Smooth muscle cell (in vitro differentiated cells): ENCODE data around the gene DNER. TPM values are rescaled to one million over a fixed set of nuclear protein-coding genes. Genes with fewer than 3 reads are reported as not detected.

Experiments used
- DNase-seq: peaks from one replicate; lab custom pipeline; 2025; ENCODE audit not compliant: unreplicated experiment; lab: John Stamatoyannopoulos, UW
- H2AFZ ChIP-seq: fragments of 200-600 bp; sonication (generic); 2 replicates; pipeline ENCODE4 v1.6.0; 2016; ENCODE audit warnings: antibody characterized with exemption, low read depth, mild to moderate bottlenecking
- H3F3A ChIP-seq: fragments of 200-600 bp; sonication (generic); 2 replicates; pipeline ENCODE4 v1.6.0; 2017; ENCODE audit warnings: antibody characterized with exemption, low read depth
- H3K27ac ChIP-seq: fragments of 200-600 bp; sonication (generic); 2 replicates; pipeline ENCODE4 v1.5.1; 2016; ENCODE audit warnings: low read depth, mild to moderate bottlenecking
- H3K27me3 ChIP-seq: fragments of 200-600 bp; sonication (generic); 2 replicates; pipeline ENCODE4 v1.6.1; 2016; ENCODE audit warnings: low read depth, mild to moderate bottlenecking
- H3K36me3 ChIP-seq: fragments of 200-600 bp; sonication (generic); 2 replicates; pipeline ENCODE4 v1.5.1; 2016; ENCODE audit warnings: low read depth
- H3K4me1 ChIP-seq: fragments of 200-600 bp; sonication (generic); 2 replicates; pipeline ENCODE4 v1.5.1; 2016; ENCODE audit warnings: low read depth
- H3K4me2 ChIP-seq: fragments of 200-600 bp; sonication (generic); 2 replicates; pipeline ENCODE4 v1.6.0; 2016; ENCODE audit warnings: mild to moderate bottlenecking
- H3K4me3 ChIP-seq: fragments of 200-600 bp; sonication (generic); 2 replicates; pipeline ENCODE4 v1.5.1; 2016; ENCODE audit warnings: mild to moderate bottlenecking
- H3K79me2 ChIP-seq: fragments of 200-600 bp; sonication (generic); 2 replicates; pipeline ENCODE4 v1.6.0; 2016; ENCODE audit warnings: low read depth, mild to moderate bottlenecking
- H3K9ac ChIP-seq: fragments of 200-600 bp; sonication (generic); 2 replicates; pipeline ENCODE4 v1.6.0; 2016; ENCODE audit warnings: low read depth
- H3K9me3 ChIP-seq: fragments of 200-600 bp; sonication (generic); replicated peaks from 2 replicates; pipeline ENCODE4 v1.5.1; 2016; ENCODE audit warnings: low read depth
- H4K20me1 ChIP-seq: fragments of 200-600 bp; sonication (generic); 2 replicates; pipeline ENCODE4 v1.6.0; 2016; ENCODE audit warnings: low read depth
- WGBS: methylation state at CpG from one replicate; pipeline ENCODE4 v1.1.7; 2016; ENCODE audit warnings: low lambda C conversion rate; 5-methylcytosine and 5-hydroxymethylcytosine counted together
- polyA plus RNA-seq: library from polyadenylated mRNA; unstranded; fragments of >200 nt; fragmentation: Nextera tagmentation; extraction: Ambion mirVana; gene quantifications from 2 replicates; pipeline ENCODE4 v1.2.1, GENCODE V29; 2016
- total RNA-seq: library from RNA; depleted of rRNA; stranded (reverse); fragments of >200 nt; gene quantifications from 2 replicates; pipeline ENCODE4 v1.2.3, GENCODE V29; 2014
- TF ChIP-seq, protein P1 (sequence below): fragments of 200-600 bp; sonication (generic); IDR thresholded peaks from 2 replicates; pipeline ENCODE4 v1.5.1; 2017; ENCODE audit warnings: borderline replicate concordance, mild to moderate bottlenecking, antibody characterized with exemption; ENCODE audit not compliant: insufficient read depth, poor library complexity, severe bottlenecking

DNER gene
- total and polyA plus RNA-seq, 2 experiments from 2014 or later = 0.31 to 0.61 TPM

DNA sequence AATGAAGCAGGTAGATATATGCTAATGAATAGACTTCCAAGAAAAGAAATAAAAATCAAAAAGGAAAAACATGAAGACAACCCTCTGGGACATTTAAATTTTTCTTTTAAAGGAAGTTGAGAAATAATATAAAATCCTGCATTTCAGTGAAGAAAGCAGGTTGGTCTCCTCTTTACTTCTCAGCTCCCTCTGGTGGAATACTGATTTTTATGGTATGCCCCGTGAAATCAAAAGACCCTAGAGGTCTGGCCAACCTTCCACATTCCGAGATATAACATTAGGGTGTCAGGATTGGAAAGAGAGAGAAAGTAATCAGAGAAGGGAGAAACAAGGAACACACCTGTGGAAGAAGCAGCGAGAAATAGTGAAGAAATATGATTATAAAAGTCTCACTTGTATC is 72.7 kb downstream of the DNER start:
- TF ChIP-seq, protein P1, sequence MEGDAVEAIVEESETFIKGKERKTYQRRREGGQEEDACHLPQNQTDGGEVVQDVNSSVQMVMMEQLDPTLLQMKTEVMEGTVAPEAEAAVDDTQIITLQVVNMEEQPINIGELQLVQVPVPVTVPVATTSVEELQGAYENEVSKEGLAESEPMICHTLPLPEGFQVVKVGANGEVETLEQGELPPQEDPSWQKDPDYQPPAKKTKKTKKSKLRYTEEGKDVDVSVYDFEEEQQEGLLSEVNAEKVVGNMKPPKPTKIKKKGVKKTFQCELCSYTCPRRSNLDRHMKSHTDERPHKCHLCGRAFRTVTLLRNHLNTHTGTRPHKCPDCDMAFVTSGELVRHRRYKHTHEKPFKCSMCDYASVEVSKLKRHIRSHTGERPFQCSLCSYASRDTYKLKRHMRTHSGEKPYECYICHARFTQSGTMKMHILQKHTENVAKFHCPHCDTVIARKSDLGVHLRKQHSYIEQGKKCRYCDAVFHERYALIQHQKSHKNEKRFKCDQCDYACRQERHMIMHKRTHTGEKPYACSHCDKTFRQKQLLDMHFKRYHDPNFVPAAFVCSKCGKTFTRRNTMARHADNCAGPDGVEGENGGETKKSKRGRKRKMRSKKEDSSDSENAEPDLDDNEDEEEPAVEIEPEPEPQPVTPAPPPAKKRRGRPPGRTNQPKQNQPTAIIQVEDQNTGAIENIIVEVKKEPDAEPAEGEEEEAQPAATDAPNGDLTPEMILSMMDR = no peak
- 63% methylated on average over 3 of the region's 3 CpGs for WGBS
- H3K4me3 ChIP-seq = no peak overlapping the region
- H3K4me2 ChIP-seq = no peak overlapping the region
- no peak overlapping the region for H3K9ac ChIP-seq
- no peak overlapping the region for H2AFZ ChIP-seq
- DNase-seq = no peak
- no peak overlapping the region for H3K27ac ChIP-seq
- no peaks in the 10 kb centered on the region for H4K20me1 ChIP-seq
- no peaks in the 10 kb centered on the region for H3K4me1 ChIP-seq
- H3K9me3 ChIP-seq = no peaks in the 10 kb centered on the region
- no peaks in the 10 kb centered on the region for H3K27me3 ChIP-seq
- no peaks in the 10 kb centered on the region for H3K36me3 ChIP-seq
- no peaks in the 10 kb centered on the region for H3F3A ChIP-seq
- H3K79me2 ChIP-seq = no peaks in the 10 kb centered on the region

DNA sequence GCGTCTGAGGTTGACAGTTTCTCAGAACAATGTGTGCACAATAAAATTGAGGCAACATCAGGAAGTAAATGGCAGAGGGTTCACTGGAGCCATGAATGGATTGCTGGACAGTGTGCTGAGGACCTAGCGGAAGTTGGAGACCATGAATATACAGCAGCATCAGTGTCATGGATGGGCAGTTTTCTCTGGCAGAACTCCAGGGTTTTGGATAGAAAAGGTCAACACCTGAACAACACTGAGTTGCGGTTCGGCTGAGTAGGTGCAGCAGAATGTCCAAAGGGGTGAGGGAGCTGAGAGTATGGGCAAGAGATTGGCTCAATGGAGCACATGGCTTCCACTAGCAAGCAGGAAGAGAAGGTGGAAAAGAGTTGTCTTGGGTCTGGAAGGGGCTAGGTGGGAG is 73.7 kb downstream of the DNER start:
- 97% methylated on average over 4 of the region's 4 CpGs for WGBS
- no peaks in the 10 kb centered on the region for H3F3A ChIP-seq
- H3K4me3 ChIP-seq = no peak overlapping the region
- H3K79me2 ChIP-seq = no peaks in the 10 kb centered on the region
- H3K9ac ChIP-seq = no peak overlapping the region
- H2AFZ ChIP-seq = no peak overlapping the region
- H3K4me1 ChIP-seq = no peaks in the 10 kb centered on the region
- H3K4me2 ChIP-seq = no peak overlapping the region
- no peak overlapping the region for H3K27ac ChIP-seq
- H3K36me3 ChIP-seq = no peaks in the 10 kb centered on the region
- TF ChIP-seq, protein P1 = no peak
- H3K27me3 ChIP-seq = no peaks in the 10 kb centered on the region
- DNase-seq = no peak
- no peaks in the 10 kb centered on the region for H4K20me1 ChIP-seq
- H3K9me3 ChIP-seq = no peaks in the 10 kb centered on the region

DNA sequence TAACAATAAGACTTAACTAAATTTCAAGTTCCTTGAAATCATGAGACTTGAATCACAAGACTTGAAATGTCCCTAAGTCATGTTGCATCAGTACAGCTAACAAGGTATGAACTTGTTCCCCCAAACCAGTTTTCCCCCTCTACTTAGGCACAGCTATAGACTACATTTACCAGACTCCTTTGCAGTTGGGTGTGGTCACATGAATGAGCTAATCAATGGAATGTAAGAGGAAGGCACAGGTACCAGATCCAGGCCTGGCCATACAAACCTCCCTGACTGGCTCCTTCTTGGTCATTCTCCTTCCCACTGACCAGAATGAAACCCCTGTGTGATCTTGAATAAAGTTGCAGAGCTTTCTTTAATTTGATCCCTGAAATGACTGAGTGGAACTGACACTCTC is 77.8 kb downstream of the DNER start:
- H3K79me2 ChIP-seq = no peaks in the 10 kb centered on the region
- no peak overlapping the region for H3K4me2 ChIP-seq
- H4K20me1 ChIP-seq = no peaks in the 10 kb centered on the region
- no peak overlapping the region for H2AFZ ChIP-seq
- H3K27ac ChIP-seq = no peak overlapping the region
- no peak overlapping the region for H3K4me3 ChIP-seq
- H3F3A ChIP-seq = no peaks in the 10 kb centered on the region
- no peaks in the 10 kb centered on the region for H3K36me3 ChIP-seq
- DNase-seq = no peak
- no peaks in the 10 kb centered on the region for H3K4me1 ChIP-seq
- no peaks in the 10 kb centered on the region for H3K27me3 ChIP-seq
- TF ChIP-seq, protein P1 = no peak
- H3K9me3 ChIP-seq = no peaks in the 10 kb centered on the region
- no peak overlapping the region for H3K9ac ChIP-seq

DNA sequence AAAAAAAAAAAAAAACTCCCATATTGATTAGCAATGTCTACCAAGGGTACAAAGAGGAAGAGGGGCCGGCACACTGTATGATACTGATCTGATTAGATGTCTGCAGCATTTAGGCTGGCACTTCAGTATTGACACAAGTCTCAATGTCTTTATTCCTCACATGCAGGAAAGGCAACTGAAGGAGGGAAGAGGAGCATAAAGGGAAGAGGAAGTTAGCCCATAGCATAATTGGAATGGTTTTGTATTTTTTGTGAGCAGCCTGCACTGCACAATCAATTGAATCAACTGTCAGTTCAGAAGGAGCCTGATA is 79.0 kb downstream of the DNER start:
- H2AFZ ChIP-seq = no peak overlapping the region
- no peaks in the 10 kb centered on the region for H4K20me1 ChIP-seq
- 82% methylated on average over 1 of the region's 1 CpG for WGBS
- H3K27ac ChIP-seq = no peak overlapping the region
- no peaks in the 10 kb centered on the region for H3K27me3 ChIP-seq
- H3K4me3 ChIP-seq = no peak overlapping the region
- H3K9me3 ChIP-seq = no peaks in the 10 kb centered on the region
- no peaks in the 10 kb centered on the region for H3F3A ChIP-seq
- H3K4me1 ChIP-seq = no peaks in the 10 kb centered on the region
- H3K79me2 ChIP-seq = no peaks in the 10 kb centered on the region
- TF ChIP-seq, protein P1 = no peak
- no peak for DNase-seq
- no peak overlapping the region for H3K4me2 ChIP-seq
- H3K36me3 ChIP-seq = no peaks in the 10 kb centered on the region
- H3K9ac ChIP-seq = no peak overlapping the region
